ENCODE data around the gene RUBCN. TPM values are rescaled to one million over a fixed set of nuclear protein-coding genes. Genes with fewer than 3 reads are reported as not detected.
"Not testable (repeated sequence)": the region's sequence is repeated elsewhere in the genome, so short reads cannot be mapped to it uniquely, and the experiment has no call there.

RUBCN gene
- total and polyA plus RNA-seq, 7 donors, result 2.4 to 41.8 (median 35.2) TPM

DNA sequence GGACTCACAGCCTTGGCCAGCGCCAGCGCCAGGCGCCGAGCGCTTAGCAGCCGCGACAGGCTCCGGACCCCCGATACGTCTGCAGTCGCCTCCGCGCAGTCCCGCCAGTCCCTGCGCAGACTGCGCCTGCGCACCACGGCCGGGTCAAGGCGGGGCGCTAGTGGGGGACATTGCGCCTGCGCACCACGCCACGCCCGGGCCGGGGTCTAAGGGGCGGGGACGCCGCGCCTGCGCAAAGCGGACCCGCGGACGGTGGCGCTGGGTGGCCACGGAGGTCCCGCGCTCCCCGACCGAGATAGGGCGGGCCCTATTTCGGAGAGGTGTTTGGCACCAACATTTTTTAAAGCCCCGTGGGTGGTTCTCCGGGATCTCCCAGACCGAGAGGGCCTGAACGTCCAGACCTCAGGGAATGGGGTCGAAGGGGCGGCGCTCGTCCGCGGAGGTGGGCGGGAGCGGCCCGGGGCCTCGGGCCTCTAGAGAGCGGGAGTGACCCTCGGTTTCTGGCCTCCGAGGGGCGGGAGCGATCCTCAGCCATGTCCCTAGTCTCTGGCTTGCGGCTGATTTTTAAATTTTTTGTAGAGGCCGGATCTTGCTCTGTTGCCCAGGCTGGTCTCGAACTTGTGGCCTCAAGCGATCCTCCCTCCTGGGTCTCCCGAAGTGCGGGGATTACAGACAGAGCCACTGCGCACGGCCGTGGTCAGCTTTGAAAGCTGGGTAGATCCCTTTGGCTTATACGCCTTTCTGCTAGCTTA is 108.8 kb downstream of the RUBCN start:
- WGBS, 2 donors, result 2 to 3% methylated on average over 73 of the region's 73 CpGs

DNA sequence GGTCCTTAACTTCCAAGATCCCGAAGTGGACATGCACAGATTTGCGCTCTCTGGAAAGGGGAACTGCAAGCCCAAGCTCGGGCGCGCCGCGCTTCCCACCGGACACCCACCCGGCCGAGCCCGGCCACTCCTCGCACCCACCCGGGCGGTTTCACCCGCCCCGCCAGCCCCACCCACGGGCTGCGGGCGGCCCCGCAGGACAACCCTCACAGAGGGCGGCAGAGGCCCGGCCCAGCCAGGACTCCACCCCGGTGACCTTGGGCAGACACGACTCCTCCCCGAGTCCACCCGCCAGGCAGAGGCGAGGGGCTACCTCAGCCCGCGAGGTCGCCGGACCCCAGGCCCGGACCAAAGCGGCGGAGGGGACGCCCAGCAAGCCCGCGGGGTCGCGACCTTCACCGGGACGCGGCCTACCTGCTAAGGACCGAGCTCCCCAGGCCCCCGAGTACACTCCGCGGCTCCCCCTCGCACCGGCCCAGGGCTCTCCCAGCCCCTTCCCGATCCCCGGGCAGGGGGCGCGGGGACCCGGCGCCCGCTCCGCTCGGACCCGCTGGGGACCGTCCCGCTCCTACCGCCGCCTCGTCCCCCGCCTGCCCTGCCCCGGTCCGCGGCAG is 109.4 kb downstream of the RUBCN start:
- Histone ChIP-seq H3K27ac (peak overlapping the region; percentile 80 to 92 (median 88)), H3K4me3 (peak overlapping the region; percentile 64 to 89 (median 76))
- intact Hi-C loops (cut with DNase I); H3K9me3 ChIP-seq; H3K36me3 ChIP-seq; DNase-seq; H3K27me3 ChIP-seq; H3K4me1 ChIP-seq: not testable (repeated sequence)
- 0% methylated on average over 30 to 38 of the region's 67 CpGs for WGBS, 2 donors

More for the DNA sequence above, 108.8 kb downstream of the RUBCN start:
- H3K9me3 ChIP-seq; H3K27me3 ChIP-seq; H3K36me3 ChIP-seq; H3K4me1 ChIP-seq; intact Hi-C loops (cut with DNase I): not testable (repeated sequence)
- H3K4me3 ChIP-seq, result peak overlapping the region; percentile 64 to 89 (median 76)
- TF ChIP-seq POLR2AphosphoS5 (IDR thresholded peaks at IDR 0.05) (peak; percentile 52 to 97 (median 76)), POLR2A (IDR thresholded peaks at IDR 0.05) (peak; percentile 51 to 76)
- TF ChIP-seq, protein P1, sequence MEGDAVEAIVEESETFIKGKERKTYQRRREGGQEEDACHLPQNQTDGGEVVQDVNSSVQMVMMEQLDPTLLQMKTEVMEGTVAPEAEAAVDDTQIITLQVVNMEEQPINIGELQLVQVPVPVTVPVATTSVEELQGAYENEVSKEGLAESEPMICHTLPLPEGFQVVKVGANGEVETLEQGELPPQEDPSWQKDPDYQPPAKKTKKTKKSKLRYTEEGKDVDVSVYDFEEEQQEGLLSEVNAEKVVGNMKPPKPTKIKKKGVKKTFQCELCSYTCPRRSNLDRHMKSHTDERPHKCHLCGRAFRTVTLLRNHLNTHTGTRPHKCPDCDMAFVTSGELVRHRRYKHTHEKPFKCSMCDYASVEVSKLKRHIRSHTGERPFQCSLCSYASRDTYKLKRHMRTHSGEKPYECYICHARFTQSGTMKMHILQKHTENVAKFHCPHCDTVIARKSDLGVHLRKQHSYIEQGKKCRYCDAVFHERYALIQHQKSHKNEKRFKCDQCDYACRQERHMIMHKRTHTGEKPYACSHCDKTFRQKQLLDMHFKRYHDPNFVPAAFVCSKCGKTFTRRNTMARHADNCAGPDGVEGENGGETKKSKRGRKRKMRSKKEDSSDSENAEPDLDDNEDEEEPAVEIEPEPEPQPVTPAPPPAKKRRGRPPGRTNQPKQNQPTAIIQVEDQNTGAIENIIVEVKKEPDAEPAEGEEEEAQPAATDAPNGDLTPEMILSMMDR (IDR thresholded peaks at IDR 0.05), result peak in 1 of 4 experiments; percentile 12
- DNase-seq, result peak; percentile 94
- peak overlapping the region; percentile 80 to 92 (median 88) for H3K27ac ChIP-seq

DNA sequence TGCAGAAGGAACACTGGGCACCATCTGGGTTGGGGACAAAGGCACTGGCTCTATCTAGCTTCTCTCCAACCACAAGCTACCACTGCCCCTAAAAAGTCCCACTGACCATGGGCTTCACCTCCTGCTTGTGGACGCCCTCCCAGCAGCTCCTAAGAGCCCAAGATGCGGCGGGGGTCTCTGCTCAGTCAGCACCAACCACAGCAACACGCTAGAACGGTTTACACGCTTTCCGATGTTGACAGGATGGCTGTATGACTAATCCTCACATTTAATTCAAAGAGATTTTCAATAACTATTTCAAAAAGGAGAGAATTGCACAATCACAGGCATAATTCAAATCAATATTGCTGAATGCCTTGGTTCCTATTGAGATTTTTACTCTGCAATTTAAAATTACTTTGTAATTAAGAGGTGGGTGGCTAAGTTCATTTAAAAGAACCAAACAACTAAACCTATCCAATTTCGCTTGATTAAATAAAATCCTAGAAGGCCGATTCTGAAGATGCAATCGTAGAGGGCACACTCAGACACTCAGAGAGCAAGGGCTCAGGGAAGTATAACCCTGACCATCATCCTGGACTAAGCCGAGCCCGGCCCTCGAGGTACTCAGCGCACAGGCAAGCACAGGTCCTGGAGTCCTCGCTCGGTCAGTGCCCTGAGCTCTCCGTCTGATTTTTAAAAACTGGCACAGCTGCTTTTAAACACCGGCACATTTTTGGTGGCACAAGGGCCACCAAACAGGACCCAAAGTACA is 110.1 kb downstream of the RUBCN start:
- WGBS, 2 donors, result 10 to 35% methylated on average over 8 to 9 of the region's 18 CpGs
- H3K9me3 ChIP-seq; H3K27me3 ChIP-seq; H3K4me1 ChIP-seq; H3K36me3 ChIP-seq; DNase-seq; intact Hi-C loops (cut with DNase I): not testable (repeated sequence)
- peak overlapping the region; percentile 12 to 89 (median 76) for H3K4me3 ChIP-seq
- H3K27ac ChIP-seq, result peak overlapping the region in 3 of 4 donors; percentile 84 to 92 (median 92)

DNA sequence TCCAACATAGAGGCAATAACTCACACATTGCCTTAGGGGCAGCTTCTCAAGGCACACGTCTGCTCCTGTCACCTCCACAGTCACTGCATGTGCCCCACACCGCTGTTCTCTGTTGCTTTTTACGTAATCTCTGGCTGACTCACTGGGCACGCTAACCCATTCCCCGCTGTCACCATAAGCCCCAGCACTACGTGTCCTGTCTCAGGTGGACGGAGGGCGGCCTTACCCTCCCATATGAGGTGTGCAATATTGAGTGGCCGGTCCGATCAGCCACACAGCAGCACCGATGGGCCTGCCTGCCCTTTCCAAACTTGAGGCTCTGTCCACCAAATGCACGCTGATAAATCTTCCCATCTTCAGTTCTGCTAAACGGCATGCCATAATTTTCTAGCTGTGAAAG is 115.2 kb downstream of the RUBCN start:
- H3K27me3 ChIP-seq, H3K4me3 ChIP-seq: not testable (repeated sequence)
- WGBS, 2 donors, result 91 to 96% methylated on average over 13 of the region's 13 CpGs

More for the DNA sequence above, 115.2 kb downstream of the RUBCN start:
- H3K36me3 ChIP-seq, result peaks cover 0 to 53% (median 27%) of the 10 kb centered on the region in 4 donors
- intact Hi-C loops (cut with DNase I); DNase-seq; H3K4me1 ChIP-seq; H3K9me3 ChIP-seq; H3K27ac ChIP-seq: not testable (repeated sequence)

Other genes with a start within 250 kb of the RUBCN start
- 10 to 100 TPM in 1 of 4 donors, 1 to 10 TPM in 3; 2.3 to 16.8 (median 5.4) TPM for gene BDH1, start 180.9 kb downstream of the RUBCN start, total RNA-seq
- gene BDH1, start 180.9 kb downstream of the RUBCN start, polyA plus RNA-seq, result 100 to 1,000 TPM in 2 of 3 donors, 10 to 100 TPM in 1; 81.1 to 138 (median 102) TPM
- gene FYTTD1, start 13.0 kb upstream of the RUBCN start, total RNA-seq, result 10 to 100 TPM; 46.4 to 63.9 (median 51.8) TPM
- 10 to 100 TPM; 11.4 to 15.7 (median 13.2) TPM for gene FYTTD1, start 13.0 kb upstream of the RUBCN start, polyA plus RNA-seq
- gene LRCH3, start 54.4 kb upstream of the RUBCN start, total RNA-seq, result 100 to 1,000 TPM in 1 of 4 donors, 10 to 100 TPM in 3; 44.7 to 154 (median 49.4) TPM
- 10 to 100 TPM in 1 of 3 donors, 1 to 10 TPM in 2; 4.8 to 15.7 (median 5.5) TPM for gene LRCH3, start 54.4 kb upstream of the RUBCN start, polyA plus RNA-seq
- 1,000 to 10,000 TPM in 2 of 4 donors, 100 to 1,000 TPM in 2; 603 to 1,719 (median 870) TPM for gene RPL35A, start 213.3 kb upstream of the RUBCN start, total RNA-seq
- gene RPL35A, start 213.3 kb upstream of the RUBCN start, polyA plus RNA-seq, result 1,000 to 10,000 TPM; 1,812 to 2,719 (median 1,988) TPM
- 1 to 10 TPM; 3.3 to 7.5 (median 6.9) TPM for gene LMLN, start 223.3 kb upstream of the RUBCN start, total RNA-seq
- gene LMLN, start 223.3 kb upstream of the RUBCN start, polyA plus RNA-seq, result 1 to 10 TPM in 2 of 3 donors, under 1 TPM in 1; 0.23 to 2.3 (median 1.8) TPM